AG04450 (cell line): Measurements from ENCODE around the gene C14orf132. TPM values are rescaled to one million over a fixed set of nuclear protein-coding genes. Genes with fewer than 3 reads are reported as not detected.
A peak's percentile ranks its signal among the peaks of the same experiment; 100 is the strongest.

Experiments
- CTCF ChIA-PET: fragments of 300-600, 350-600 bp; formaldehyde crosslinking; extraction: SDS; loops from one replicate; lab custom pipeline; 2022; ENCODE audit warnings: antibody characterized with exemption, inconsistent platforms; lab: Charles Lee
- POLR2A ChIA-PET: fragments of 350-600 bp; formaldehyde crosslinking; extraction: SDS; loops from one replicate; lab custom pipeline; 2021; ENCODE audit warnings: antibody characterized with exemption, inconsistent platforms; lab: Yijun Ruan, JAX
- DNase-seq: peaks from one replicate; pipeline ENCODE4 v3.0.0-alpha.2; 2011; ENCODE audit warnings: low read depth, low spot score
- H3K27ac ChIP-seq: one replicate; pipeline ENCODE4 v1.5.1; 2012; ENCODE audit warnings: low read depth, low read length, control low read depth
- H3K27me3 ChIP-seq: one replicate; pipeline ENCODE4 v1.6.0; 2012; ENCODE audit warnings: low read length; ENCODE audit not compliant: control insufficient read depth, insufficient read depth
- H3K4me3 ChIP-seq: 2 replicates; pipeline ENCODE4 v1.5.1; 2011; ENCODE audit warnings: mild to moderate bottlenecking, low read depth, low read length, control low read depth
- H3K9me3 ChIP-seq: 2 replicates; pipeline ENCODE4 v1.5.1; 2012; ENCODE audit warnings: low read length; ENCODE audit not compliant: control insufficient read depth, insufficient read depth
- polyA plus RNA-seq: library from polyadenylated mRNA; depleted of rRNA; stranded (reverse); fragments of >200 nt; gene quantifications from 2 replicates; pipeline ENCODE4 v1.2.3, GENCODE V29; 2011
- TF ChIP-seq, protein P1 (sequence below): IDR thresholded peaks from 2 replicates; pipeline ENCODE4 v1.5.1; 2011; ENCODE audit warnings: low read depth, low read length, control low read depth, inconsistent platforms

The C14orf132 gene
- polyA plus RNA-seq, 1 experiment = 42.0 TPM

DNA sequence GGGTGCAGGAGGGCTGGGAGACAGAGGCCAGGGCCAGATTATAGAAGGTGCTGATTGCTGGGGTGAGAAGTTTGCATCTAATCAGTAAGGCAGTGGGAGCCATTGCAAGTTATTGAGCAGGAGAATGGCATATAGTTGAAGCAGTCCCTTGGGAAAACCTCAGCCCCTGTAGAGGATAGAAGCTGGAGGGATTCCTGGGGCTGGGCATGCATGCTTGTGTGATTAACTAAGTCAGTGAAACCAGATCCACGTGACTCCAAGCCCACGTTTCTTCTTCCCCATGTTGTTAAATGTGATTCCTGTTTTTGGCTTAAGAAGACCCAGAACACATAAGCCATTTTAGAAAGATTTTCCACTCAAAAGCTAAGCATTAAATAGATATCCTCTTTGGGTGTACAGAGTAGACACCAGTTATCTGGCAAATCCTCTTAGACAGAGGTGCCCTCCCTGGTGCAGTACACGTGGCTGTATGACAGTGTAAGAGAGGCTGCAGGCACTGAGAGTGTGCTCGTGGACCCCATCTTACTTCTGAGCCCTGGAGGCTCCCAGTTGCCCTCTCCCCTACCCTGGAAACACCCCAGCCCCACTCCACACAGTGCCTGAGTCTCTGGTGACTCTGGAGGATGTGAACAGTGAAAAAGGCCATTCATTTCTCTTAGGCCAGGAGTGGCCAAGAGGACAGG, 3.2 kb downstream of the C14orf132 start:
- no peak overlapping the region for H3K27ac ChIP-seq
- CTCF ChIA-PET = interaction anchor here (1.1 kb wide), 1 partner anchor 57 kb away, joined by 3 read pairs; no protein-coding TSS in a partner anchor

DNA sequence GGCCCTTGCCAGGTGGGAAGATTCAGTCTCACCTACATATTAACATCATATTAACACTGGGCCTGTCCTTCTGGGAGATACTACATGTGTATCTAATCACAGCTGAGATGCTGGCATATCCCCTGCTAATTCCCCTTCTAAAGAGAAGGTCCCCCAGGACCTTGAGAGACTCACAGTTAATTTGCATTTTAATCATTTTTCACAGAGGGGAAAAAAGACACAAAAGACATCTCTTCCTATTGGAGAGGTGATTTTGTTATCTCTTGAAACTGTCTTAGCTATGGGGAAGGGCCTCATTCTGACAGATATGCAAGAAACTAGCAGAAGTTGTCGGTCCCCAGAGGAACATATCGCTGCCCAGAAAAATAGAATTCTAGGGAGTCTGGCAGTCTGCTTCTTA, 7.5 kb downstream of the C14orf132 start:
- TF ChIP-seq, protein P1, sequence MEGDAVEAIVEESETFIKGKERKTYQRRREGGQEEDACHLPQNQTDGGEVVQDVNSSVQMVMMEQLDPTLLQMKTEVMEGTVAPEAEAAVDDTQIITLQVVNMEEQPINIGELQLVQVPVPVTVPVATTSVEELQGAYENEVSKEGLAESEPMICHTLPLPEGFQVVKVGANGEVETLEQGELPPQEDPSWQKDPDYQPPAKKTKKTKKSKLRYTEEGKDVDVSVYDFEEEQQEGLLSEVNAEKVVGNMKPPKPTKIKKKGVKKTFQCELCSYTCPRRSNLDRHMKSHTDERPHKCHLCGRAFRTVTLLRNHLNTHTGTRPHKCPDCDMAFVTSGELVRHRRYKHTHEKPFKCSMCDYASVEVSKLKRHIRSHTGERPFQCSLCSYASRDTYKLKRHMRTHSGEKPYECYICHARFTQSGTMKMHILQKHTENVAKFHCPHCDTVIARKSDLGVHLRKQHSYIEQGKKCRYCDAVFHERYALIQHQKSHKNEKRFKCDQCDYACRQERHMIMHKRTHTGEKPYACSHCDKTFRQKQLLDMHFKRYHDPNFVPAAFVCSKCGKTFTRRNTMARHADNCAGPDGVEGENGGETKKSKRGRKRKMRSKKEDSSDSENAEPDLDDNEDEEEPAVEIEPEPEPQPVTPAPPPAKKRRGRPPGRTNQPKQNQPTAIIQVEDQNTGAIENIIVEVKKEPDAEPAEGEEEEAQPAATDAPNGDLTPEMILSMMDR = no peak
- Histone ChIP-seq H3K9me3 (peaks cover 5% of the 10 kb centered on the region), H3K27me3 (no peaks in the 10 kb centered on the region), H3K27ac (no peak overlapping the region), H3K4me3 (no peak overlapping the region)
- ChIA-PET POLR2A (no interaction called here), CTCF (interaction anchor here (0.7 to 1.4 kb wide), 4 partner anchors 52 to 229 kb away, joined by 3 to 5 read pairs (median 4); no protein-coding TSS in a partner anchor)
- no peak for DNase-seq

More for the DNA sequence above, 3.2 kb downstream of the C14orf132 start:
- DNase-seq = peak; percentile 52
- TF ChIP-seq, protein P1 = no peak
- Histone ChIP-seq H3K4me3 (no peak overlapping the region), H3K9me3 (peaks cover 5% of the 10 kb centered on the region), H3K27me3 (no peaks in the 10 kb centered on the region)
- POLR2A ChIA-PET = no interaction called here

DNA sequence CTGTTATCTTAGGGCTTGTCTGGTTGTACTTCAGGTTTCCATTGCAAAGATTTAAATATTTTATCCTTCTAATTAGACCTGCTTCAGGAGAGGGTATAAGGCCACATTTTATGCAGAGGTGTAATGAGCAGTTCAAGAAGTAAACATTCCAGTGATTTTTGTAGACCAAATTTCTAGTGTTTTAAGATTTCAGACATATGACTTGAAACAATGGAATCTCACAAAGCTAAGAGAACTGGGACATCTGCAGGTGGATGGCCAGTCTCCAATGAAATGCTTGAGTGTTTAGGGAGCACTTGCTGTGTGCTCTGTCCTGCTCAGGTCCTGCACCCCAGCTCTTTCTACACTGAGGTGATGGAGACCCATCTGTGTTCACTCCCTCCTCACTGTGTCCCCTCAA, 7.9 kb downstream of the C14orf132 start:
- ChIA-PET CTCF (interaction anchor here (0.7 to 1.4 kb wide), 4 partner anchors 51 to 228 kb away, joined by 3 to 5 read pairs (median 4); no protein-coding TSS in a partner anchor), POLR2A (no interaction called here)
- DNase-seq = no peak
- Histone ChIP-seq H3K27ac (no peak overlapping the region), H3K4me3 (no peak overlapping the region), H3K27me3 (no peaks in the 10 kb centered on the region), H3K9me3 (peaks cover 5% of the 10 kb centered on the region)
- TF ChIP-seq, protein P1 = no peak

DNA sequence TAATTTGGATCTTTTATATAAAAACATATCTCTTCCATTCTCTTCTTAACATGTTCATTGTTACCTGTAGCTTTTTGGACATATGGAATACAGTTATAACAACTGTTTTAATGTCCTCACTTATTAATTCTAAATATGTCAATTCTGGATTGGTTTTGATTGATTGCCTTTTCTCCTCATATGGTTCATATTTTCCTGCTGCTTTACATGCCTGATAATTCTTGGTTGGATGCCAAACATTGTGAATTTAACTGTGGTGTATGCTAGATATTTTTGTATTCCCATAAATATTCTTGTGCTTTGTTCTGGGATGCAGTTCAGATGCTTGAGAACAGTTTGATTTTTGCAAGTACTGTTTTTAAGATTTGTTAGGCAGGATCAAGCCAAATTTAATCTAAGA, 10.8 kb downstream of the C14orf132 start:
- H3K27ac ChIP-seq = no peak overlapping the region
- peaks cover 5% of the 10 kb centered on the region for H3K9me3 ChIP-seq
- no peaks in the 10 kb centered on the region for H3K27me3 ChIP-seq
- ChIA-PET CTCF (interaction anchor here (0.7 kb wide), 1 partner anchor 65 kb away, joined by 3 read pairs; no protein-coding TSS in a partner anchor), POLR2A (no interaction called here)
- TF ChIP-seq, protein P1 = no peak
- H3K4me3 ChIP-seq = no peak overlapping the region
- DNase-seq = no peak

DNA sequence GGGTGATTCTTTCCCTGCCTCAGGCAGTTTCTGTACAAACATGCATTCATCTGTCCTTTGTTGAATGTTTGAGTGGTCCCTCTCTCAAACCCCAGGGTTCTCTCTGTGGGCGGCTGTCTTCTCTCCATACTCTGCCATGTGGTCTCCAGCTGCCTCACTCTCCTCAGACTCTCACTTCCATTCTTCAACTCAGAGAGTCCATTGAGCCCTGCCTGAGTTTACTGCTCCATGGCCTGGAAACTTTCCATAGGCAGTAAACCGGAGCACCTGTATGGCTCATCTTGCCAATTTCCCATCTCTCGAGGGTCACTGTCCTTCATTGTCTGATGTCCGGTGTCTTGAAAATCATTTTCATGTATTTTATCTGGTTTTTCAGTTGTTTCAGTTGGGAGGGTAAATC, 11.3 kb downstream of the C14orf132 start:
- CTCF ChIA-PET = no interaction called here

More for the DNA sequence above, 11.3 kb downstream of the C14orf132 start:
- Histone ChIP-seq H3K27me3 (no peaks in the 10 kb centered on the region), H3K27ac (no peak overlapping the region), H3K9me3 (peaks cover 1% of the 10 kb centered on the region), H3K4me3 (no peak overlapping the region)
- no peak for DNase-seq
- TF ChIP-seq, protein P1 = no peak
- POLR2A ChIA-PET = no interaction called here
